Epithelial cell of prostate (primary cell): ENCODE measurements around the gene GRID1.
"Not testable (repeated sequence)": the region's sequence is repeated elsewhere in the genome, so short reads cannot be mapped to it uniquely, and the experiment has no call there.

Experiments
- DNase-seq: peaks from one replicate; pipeline ENCODE4 v3.0.0-alpha.2; 2011; ENCODE audit warnings: low read depth, low spot score
- H3K27ac ChIP-seq: fragments of 450-650 bp; 2 replicates; pipeline ENCODE4 v1.5.1; 2017; ENCODE audit warnings: mild to moderate bottlenecking

The GRID1 gene

DNA sequence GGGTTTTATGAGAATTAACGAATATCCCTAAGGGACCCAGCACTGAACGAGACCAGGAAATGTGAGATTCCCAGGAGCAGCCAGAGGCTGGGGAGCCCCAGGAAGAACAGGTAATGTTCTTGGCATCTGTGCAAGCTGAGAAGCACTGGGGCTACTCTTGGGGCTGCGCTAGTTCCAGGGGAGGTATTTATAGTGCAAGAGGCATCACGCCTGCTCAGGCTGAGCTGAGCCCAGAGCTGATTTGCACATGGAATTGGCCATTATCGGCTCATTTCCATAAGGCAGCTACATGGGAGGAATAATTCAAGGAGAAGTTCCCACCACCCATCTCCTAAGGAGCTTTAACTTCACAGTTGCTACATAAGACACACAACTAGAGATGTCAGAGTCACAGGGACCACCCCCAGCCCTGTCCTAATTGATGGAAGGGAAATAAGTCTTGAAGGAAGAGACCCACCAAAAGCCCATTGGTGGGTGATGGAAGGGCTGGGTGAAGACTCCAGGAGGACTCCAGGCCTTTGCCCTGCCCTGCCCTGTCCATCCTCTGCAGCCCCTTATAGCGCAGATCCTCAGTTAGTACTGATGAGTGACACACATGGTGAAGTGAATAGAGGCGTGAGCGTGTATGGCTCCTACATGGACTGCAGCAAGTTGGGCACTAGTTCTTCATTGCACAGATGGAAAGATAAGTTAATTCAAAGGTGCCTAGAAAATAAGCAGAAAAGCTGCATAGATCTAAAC is 178.9 kb downstream of the GRID1 start:
- DNase-seq, result no peak
- H3K27ac ChIP-seq, result no peak overlapping the region

DNA sequence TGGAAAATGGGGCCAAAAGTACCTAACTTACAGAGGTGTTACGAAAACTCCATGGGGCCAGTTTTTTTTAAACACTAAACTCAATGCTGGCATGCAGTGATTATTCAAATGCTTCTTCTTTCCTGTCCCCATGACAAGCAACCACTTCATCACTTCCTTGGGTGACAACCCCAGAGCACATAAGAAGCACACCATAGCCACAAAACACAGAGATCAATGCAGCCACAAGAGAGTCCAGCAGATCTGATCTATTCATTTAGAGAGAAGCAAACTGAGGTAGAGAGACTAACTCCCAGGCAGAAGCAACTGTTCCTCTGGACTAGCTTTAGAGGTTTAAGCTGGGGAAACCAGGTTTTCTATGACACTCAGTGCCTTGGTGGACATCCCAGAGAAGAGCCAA is 180.0 kb downstream of the GRID1 start:
- DNase-seq, result no peak

DNA sequence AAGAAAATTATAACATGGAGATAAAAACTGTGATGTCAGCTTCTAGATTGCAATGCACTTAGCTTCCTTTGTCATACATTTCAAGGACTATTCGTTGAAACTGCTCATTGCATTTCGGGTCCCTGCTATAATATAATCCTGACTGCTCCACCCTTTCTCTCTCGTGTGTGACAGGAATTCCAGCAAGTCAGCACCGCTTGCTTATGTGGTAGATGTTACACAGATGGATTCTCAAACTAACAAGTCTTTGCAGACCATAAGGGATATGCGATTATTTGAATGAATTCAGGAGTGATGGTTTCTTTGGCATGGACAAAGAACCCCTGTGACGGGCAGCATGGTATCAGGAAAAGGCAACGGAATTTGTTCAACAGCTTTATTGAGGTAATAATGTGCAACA is 184.0 kb downstream of the GRID1 start:
- H3K27ac ChIP-seq, result no peak overlapping the region
- DNase-seq, result no peak

More for the DNA sequence above, 180.0 kb downstream of the GRID1 start:
- H3K27ac ChIP-seq, result no peak overlapping the region

DNA sequence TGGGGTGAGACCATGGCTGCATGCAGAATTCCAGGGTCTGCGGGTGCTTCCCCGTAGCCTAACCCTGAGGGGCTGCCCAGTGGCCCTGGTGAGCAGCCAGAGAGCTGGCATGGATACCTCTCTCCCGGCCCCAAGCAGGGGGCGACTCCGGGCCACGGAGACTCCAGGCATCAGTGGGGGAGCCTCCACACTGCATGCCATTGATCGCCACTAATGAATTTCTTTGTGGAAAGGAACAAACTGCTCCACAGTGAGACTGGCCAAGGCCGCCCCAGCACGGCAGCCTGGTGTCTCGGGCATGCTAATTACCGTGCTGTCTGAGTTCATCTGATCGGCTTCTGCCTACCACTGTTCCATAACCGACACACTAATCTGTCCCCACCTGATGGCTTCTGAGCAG is 184.4 kb downstream of the GRID1 start:
- no peak for DNase-seq
- H3K27ac ChIP-seq, result no peak overlapping the region

DNA sequence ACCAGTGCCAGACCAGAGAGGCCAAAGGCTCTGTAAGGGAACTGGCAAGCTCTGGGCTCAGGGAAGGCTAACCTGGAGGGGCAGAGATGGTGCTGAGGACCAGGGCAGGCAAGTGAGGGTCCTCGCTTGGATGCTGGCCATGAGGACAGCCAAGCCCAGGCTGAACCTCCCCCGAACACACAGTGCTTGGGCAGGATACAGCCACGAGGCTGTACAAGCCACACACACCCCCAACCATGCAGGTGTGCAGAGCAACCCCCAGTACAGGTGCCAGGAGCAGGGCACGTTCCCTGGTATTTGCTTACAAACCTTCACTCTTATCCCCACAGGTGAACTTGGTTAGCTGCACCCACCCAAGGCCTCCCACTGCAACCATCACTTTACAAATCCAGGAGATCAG is 185.7 kb downstream of the GRID1 start:
- no peak overlapping the region for H3K27ac ChIP-seq
- DNase-seq, result no peak

DNA sequence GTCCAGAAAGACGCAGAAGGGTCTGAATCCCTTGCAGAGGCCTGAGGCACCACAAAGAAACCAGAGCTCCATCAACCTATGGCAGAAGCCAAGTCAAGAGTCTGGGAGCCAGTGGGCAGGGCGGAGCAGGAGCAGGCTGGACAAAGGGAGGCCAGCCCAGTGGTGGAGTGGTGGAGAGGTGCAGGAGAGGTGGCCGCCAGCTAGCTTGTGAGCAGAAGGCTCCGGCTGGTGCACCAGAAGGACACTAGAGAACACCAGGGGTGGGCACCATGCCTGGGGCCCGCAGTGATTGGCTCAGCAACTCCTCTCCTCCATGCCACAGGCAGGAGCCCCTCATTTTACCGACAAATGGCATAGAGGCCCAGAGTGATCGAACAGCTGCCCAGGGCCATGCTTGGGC is 186.6 kb downstream of the GRID1 start:
- H3K27ac ChIP-seq, result no peak overlapping the region
- no peak for DNase-seq

DNA sequence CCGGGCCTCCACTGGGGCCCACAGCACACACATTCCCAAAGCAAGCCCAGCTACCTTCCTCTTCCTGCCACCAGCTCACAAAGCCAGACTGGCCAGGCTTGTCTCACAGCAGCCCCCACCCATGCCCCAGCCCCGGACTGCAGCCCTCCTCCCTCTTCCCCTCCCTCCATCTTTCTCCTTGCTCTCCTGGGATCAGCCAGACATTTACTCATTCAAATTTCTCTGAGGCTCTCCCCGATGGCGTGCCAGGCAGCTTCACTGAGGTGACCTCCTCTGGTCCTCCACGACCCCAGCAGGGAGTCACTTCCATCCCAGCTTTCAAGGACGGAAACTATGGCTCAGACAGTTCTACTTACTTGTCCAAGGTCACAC is 187.5 kb downstream of the GRID1 start:
- no peak for DNase-seq

DNA sequence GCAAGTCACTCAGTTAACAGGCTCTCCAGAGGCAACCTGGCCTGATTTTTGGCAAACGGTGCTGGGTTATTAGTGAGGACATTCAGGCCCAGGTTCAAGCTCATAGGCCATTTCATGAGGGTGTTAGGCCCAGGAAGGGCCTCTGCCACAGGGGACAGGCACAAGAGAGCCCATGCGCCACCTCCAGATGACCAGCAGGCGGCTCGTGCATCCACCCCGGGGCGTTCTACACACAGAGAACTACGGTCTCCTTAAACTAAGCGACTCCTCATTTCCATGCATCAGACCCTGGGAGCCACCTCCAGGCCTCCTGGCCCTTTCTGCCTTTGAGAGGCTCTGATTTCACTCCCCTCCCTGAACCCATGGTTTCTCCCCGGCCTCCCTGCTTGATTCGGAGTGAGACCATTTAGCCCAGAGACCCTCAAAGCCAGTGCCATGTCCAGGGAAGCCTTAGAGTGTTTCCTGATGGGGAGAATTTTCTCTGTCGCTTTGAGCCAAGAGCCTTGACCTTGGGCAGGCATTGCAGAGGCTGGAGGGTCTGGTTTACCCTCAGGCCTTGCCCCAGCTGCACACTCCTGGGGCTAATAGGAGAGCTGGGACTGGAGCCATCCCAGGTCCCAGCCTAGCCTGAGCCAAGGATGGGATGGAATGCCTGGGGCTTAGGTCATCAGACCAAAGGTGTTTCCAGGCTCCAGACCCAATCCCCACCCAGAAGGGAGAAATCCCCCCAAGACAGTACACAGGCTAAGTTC is 188.0 kb downstream of the GRID1 start:
- no peak for DNase-seq
- H3K27ac ChIP-seq, result no peak overlapping the region

More for the DNA sequence above, 187.5 kb downstream of the GRID1 start:
- H3K27ac ChIP-seq, result no peak overlapping the region

DNA sequence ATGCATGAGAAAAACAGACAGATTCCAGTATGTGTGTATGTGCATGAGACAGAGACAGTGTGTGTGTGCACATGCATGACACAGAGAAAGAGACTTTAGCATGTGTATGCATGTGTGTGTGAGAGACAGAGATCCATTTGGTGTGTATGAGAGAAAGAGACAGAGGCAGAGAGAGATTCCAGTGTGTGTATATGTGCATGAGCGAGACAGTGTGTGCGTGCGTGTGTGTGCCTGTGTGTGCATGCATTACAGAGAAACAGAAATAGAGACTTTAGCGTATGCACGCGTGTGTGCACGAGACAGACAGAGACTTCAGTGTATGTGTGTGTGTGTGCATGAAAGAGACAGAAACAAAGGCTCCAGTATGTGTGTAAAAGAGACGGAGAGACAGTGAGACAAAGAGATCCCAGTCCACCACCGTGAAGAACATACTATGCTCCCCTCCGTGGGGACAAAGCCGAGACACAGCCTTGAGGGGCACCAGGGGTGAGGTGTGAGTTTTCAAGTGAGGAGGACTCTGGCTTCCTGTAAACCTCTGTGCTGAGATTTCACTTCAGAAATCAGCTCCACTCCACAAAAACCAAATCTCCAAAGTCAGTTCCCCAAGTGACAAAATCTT is 188.9 kb downstream of the GRID1 start:
- no peak for DNase-seq
- H3K27ac ChIP-seq, result no peak overlapping the region

DNA sequence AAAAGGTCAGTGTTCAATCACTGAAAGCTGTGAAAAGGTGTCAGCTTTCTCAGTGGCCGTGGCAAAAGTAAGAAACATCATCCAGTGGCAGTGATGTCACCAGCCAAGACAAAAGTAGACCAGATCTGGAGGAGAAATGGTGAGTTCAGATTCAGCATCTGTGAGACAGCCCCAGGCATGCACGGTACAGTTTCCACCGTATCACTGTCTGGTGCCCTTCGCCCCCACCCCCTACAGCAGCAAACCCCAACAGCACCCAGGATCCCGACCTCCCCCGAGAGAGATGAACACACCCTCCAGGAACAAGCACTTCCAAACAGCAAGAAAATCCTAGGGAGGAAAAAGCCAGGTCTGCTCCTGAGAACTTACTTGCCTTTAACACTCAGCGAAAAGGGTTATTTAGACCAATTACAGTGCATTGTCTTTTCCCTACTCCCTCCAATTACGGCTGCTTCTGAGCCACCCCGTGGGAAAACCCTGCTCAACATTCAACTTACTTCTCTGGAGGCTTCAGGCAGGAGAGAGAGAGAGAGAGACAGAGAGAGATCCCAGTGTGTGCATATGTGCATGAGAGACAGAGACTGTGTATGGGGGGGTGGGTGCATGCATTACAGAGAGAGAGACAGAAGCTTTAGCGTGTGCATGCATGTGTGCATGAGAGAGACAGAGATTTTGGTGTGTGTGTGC is 189.6 kb downstream of the GRID1 start:
- DNase-seq, result no peak
- H3K27ac ChIP-seq, result no peak overlapping the region

DNA sequence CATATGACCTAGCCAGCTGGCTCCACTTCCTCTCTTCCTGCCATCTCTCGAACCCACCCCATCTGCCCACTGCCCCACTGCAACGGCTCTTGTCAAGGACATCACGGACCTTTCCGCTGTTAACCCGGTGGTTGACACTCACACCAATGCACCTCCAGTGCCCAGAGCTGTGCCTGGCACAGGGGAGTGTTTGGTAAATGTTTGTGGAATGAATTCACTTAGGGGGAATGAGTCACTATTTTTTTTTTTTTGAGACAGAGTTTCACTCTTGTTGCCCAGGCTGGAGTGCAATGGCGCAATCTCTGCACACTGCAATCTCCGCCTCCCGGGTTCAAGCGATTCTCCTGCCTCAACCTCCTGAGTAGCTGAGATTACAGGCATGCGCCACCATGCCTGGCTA is 191.1 kb downstream of the GRID1 start:
- not testable (repeated sequence) for H3K27ac ChIP-seq, DNase-seq

DNA sequence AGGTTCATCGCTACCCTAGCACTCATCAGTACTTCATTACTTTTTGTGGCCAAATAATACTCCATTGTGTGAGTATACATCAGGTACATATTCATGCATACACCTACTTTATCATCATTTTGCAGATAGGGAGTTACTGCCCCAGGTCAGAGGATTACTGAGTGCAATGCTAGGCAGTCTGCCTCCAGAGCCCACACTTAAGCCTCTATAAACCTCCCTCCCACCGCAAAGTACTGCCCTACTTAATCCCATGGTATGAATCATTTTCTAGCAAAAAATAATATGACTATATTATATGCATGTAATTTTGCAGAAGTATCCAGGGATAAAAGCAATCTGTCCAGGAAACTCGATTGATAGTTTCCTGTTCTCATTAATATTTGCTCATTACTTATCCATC is 194.3 kb downstream of the GRID1 start:
- no peak overlapping the region for H3K27ac ChIP-seq
- no peak for DNase-seq

DNA sequence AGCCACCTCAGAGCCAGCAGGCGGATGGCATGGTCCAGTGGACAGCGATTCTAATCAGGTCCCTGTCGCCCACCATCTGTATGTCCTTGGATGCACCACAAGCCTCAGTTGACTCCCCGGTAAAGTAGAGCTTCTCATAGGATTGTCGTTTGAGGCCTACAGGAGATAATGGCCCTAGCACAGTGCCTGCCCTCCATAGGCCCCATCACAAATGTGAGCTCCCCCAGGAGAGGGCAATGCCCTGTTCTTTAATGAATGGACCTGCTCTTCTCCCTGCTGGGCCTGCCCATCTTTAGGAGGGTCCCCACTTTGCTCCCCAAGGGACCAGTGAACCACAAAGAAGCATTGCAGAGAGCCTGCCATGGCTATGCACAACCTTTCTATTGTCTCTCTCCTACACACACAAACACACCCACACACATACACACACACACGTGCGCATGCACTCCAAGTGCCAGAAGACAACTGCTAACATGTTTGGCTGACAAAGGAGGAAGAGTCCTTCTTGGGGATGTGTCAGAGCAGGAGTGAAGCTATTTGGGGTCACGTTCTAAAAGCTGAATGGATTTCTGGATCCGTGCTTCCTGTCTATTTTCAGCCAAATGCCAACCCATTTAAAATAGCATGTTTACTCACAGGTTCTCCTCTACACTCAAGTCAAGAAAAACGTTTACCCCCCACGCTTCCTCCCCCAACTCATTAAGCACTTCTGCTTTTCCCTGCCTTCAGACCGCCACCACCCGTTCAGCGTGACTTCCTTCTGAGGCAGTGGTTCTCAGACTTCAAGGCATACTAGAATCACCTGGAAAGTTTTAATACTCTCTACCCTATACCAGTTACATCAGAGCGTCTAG is 196.1 kb downstream of the GRID1 start:
- no peak overlapping the region for H3K27ac ChIP-seq
- DNase-seq, result no peak

DNA sequence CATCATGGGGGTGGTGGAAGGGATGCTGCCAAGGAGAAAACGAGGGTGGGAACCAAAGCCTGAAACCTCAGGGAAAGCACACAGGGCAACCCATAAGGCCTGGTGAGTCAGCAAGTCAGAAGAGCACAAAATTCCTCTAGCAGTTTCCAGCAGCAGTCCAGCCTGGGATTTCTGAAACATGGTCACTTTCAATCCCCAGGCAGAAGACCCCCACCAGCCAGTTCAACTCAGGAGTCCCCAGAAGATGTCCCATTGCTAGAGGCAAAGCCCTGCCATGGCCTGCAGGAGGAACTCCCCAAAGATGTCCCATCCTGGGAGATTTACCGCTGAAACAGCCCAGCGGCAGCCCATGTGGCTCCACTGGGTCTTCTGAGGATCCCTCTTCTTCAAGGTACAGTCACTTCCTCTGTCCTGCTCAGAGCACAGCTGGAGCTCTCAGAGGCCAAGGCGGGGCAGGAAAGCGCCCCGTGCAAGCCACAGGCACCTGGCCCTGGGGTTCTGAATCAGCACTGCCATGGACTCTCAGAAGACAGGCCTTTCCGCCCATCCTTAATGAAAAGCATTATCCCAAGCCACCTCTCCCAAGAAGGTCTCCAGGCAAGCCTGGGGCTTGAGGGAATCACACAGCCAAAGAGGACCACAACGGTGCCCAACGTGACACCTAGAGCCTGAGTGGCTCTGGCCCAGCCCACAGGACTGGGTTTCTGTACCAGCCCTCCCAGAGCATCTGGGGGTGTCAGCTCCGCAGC is 196.9 kb downstream of the GRID1 start:
- no peak for DNase-seq
- no peak overlapping the region for H3K27ac ChIP-seq

DNA sequence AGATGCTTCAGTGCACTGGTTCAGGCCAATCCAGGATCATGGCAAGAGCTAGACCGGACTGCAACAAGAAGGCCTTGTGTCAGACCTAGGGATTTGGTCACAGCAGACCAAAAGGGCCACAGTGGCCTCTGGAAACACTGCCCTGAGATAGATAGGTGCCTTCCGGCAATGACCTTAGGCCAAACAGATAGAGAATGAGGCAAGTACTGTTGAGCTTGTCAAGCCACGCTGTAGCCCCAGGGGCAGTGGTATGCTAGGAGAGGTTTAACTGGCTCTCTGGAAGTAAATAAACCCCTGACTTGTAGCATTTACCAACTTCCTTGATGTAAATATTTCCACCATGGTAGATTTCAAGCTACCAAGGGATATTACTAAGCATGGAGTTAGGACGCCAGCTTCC is 197.5 kb downstream of the GRID1 start:
- no peak overlapping the region for H3K27ac ChIP-seq
- no peak for DNase-seq

DNA sequence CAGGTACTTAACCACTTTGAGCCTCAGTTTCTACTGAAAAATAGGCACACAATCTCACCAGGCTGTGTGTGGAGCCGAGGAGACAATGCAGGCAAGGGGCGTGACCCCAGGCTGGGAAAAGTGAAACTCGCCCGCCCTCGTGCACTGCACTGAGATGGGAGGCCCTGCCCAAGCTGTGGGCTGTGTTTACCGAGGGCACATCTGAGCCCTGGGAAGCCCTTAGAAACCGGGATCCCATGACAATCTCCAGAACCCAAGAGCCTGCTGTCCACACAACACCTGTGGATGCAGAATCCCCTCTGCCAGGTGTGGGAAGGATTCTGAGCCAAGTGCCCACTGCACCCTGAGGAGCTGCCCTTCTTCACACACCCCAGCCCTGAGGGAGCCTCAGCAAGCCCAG is 198.3 kb downstream of the GRID1 start:
- H3K27ac ChIP-seq, result no peak overlapping the region
- DNase-seq, result no peak

DNA sequence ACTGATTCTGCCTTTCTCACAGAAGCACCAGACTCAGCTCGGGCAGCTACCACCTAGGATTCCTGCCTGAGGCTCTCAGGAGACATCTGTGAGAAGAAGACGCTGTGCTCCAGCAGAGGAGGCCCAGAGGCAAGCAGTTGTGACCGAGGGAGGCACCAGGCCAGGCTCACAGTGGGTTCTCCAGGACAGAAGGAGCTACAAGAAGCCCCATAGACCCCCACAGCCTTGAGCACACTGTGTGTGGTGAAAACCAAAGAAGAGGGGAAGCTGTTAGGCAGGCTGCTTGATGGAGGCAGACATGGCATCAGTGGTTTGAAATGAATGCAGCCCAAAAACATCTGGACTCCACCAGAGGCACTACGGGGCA is 198.8 kb downstream of the GRID1 start:
- H3K27ac ChIP-seq, result no peak overlapping the region
- no peak for DNase-seq

DNA sequence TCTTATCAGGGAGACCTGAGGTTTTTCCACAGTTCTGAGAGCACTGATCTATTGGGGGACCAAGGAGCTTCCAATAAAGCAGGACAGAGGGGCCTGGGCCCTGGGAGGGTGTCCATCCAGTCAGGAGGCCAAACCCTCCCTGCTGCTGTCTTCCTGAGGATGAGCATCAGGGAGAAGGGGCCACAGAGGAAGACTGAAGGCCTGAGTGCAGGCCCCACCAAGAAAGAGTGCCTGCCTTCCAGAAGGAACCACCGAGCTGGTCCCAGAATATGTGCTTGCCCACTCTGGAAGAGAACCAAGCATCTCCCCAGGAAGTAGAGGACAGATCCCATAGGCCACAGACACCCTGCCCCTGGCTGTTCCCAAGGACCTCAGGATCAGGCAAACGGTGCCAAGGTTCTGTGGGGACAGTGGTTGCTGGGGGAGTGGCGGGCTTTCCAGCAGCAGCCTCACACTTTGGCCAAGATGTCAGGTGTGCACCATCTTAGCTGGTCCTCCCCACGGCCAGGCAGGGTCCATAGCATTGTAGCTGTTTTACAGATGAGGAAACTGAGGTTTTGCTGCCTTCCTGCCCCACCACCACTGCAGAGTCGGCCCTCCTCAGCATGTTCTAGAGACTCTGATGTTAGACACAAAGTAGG is 199.4 kb downstream of the GRID1 start:
- H3K27ac ChIP-seq, result no peak overlapping the region
- no peak for DNase-seq

DNA sequence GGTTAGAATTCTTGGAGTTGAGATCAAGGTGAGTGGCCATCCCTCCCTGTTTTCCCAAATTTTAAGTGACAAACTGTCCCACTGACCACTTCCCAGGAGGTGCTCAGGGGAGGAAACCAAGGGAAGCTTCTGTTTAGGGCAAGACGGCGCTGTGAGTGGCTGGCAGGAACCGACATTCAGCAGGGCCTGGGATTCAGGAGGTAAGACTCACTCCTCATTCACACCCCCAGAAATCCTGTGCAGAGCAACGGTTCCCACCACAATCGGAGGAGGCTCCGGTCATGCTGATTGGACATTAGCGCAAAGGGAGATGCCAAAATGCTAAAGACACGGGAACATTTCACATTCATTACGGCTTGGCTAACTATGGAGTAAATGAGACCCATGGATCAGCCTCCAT is 200.9 kb downstream of the GRID1 start:
- H3K27ac ChIP-seq, result no peak overlapping the region
- no peak for DNase-seq
